AG04450 (cell line): ENCODE results near the gene COL12A1. TPM values are rescaled to one million over a fixed set of nuclear protein-coding genes. Genes with fewer than 3 reads are reported as not detected.

Experiments
- CTCF ChIA-PET: fragments of 300-600, 350-600 bp; formaldehyde crosslinking; extraction: SDS; loops from one replicate; lab custom pipeline; 2022; ENCODE audit warnings: antibody characterized with exemption, inconsistent platforms; lab: Charles Lee
- POLR2A ChIA-PET: fragments of 350-600 bp; formaldehyde crosslinking; extraction: SDS; loops from one replicate; lab custom pipeline; 2021; ENCODE audit warnings: antibody characterized with exemption, inconsistent platforms; lab: Yijun Ruan, JAX
- DNase-seq: peaks from one replicate; pipeline ENCODE4 v3.0.0-alpha.2; 2011; ENCODE audit warnings: low read depth, low spot score
- H3K27ac ChIP-seq: one replicate; pipeline ENCODE4 v1.5.1; 2012; ENCODE audit warnings: low read depth, low read length, control low read depth
- H3K27me3 ChIP-seq: one replicate; pipeline ENCODE4 v1.6.0; 2012; ENCODE audit warnings: low read length; ENCODE audit not compliant: control insufficient read depth, insufficient read depth
- H3K4me3 ChIP-seq: 2 replicates; pipeline ENCODE4 v1.5.1; 2011; ENCODE audit warnings: mild to moderate bottlenecking, low read depth, low read length, control low read depth
- H3K9me3 ChIP-seq: 2 replicates; pipeline ENCODE4 v1.5.1; 2012; ENCODE audit warnings: low read length; ENCODE audit not compliant: control insufficient read depth, insufficient read depth
- polyA plus RNA-seq: library from polyadenylated mRNA; depleted of rRNA; stranded (reverse); fragments of >200 nt; gene quantifications from 2 replicates; pipeline ENCODE4 v1.2.3, GENCODE V29; 2011
- TF ChIP-seq, protein P1 (sequence below): IDR thresholded peaks from 2 replicates; pipeline ENCODE4 v1.5.1; 2011; ENCODE audit warnings: low read depth, low read length, control low read depth, inconsistent platforms

COL12A1 gene
- polyA plus RNA-seq, 1 experiment = 1,109 TPM

DNA sequence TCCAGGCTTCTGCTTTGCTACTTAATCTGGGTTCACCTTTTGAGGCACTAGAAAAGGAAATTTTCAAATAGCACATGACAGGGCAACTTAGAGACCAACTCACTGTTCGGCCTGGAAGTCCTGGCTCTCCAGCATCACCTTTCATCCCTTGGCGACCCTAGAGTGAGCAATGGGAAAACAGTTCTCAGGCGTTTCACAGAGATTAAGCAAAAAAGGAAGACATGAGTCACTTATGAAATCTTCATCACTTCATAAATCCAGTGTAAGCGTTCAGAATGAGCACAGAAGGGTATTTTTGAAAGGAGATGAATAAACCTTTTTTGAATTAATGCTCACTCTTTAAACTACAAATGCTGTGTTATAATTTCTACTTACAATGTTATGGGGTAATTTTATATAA lies 104.0 kb downstream of the COL12A1 start:
- no peak for DNase-seq
- Histone ChIP-seq H3K27ac (no peak overlapping the region), H3K9me3 (no peaks in the 10 kb centered on the region), H3K4me3 (no peak overlapping the region), H3K27me3 (no peaks in the 10 kb centered on the region)
- TF ChIP-seq, protein P1, sequence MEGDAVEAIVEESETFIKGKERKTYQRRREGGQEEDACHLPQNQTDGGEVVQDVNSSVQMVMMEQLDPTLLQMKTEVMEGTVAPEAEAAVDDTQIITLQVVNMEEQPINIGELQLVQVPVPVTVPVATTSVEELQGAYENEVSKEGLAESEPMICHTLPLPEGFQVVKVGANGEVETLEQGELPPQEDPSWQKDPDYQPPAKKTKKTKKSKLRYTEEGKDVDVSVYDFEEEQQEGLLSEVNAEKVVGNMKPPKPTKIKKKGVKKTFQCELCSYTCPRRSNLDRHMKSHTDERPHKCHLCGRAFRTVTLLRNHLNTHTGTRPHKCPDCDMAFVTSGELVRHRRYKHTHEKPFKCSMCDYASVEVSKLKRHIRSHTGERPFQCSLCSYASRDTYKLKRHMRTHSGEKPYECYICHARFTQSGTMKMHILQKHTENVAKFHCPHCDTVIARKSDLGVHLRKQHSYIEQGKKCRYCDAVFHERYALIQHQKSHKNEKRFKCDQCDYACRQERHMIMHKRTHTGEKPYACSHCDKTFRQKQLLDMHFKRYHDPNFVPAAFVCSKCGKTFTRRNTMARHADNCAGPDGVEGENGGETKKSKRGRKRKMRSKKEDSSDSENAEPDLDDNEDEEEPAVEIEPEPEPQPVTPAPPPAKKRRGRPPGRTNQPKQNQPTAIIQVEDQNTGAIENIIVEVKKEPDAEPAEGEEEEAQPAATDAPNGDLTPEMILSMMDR = no peak
- ChIA-PET CTCF (no interaction called here), POLR2A (no interaction called here)

DNA sequence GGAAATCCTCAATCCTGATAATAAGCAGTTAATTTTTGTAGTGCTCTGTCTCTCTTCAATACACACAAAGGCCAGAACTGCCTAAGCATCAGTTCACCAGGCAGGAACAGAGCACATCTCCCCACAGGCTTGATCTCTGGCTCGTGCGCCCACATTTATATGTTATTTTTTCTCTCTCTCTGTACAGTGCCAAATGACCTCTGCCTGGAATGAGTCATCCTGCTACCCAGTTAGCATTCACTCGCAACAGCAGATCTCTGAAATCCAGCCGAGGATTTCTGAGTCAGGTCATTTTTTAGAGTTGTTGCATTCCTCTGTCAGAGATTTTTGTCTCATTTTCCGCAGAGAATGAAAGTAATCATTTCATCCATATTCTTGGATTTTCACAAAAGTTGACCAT lies 107.1 kb downstream of the COL12A1 start:
- ChIA-PET CTCF (no interaction called here), POLR2A (no interaction called here)
- TF ChIP-seq, protein P1 = no peak
- no peak overlapping the region for H3K4me3 ChIP-seq
- H3K9me3 ChIP-seq = no peaks in the 10 kb centered on the region
- H3K27ac ChIP-seq = peak overlapping the region; percentile 58
- H3K27me3 ChIP-seq = no peaks in the 10 kb centered on the region
- peak; percentile 92 for DNase-seq

DNA sequence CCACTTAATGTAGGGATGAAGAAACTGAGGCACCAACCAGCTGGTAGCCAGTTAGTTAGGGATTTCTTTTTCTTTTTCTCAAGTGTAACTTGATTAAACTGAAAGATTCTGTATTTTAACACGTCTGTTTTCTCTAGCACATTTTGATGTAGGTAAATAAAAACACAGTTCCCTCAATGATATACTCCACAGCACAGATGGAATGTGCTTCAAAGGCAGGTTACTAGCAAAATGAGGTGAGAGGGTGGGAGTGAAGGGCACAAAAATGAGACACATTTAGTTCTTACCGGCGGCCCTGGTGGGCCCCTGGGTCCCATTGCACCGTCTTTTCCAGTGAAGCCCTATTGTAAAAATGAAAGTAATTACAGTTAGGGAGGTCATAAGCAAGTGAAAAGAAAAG lies 108.9 kb downstream of the COL12A1 start:
- CTCF ChIA-PET = interaction anchor here (0.6 kb wide), 1 partner anchor 101 kb away, joined by 3 read pairs; no protein-coding TSS in a partner anchor

DNA sequence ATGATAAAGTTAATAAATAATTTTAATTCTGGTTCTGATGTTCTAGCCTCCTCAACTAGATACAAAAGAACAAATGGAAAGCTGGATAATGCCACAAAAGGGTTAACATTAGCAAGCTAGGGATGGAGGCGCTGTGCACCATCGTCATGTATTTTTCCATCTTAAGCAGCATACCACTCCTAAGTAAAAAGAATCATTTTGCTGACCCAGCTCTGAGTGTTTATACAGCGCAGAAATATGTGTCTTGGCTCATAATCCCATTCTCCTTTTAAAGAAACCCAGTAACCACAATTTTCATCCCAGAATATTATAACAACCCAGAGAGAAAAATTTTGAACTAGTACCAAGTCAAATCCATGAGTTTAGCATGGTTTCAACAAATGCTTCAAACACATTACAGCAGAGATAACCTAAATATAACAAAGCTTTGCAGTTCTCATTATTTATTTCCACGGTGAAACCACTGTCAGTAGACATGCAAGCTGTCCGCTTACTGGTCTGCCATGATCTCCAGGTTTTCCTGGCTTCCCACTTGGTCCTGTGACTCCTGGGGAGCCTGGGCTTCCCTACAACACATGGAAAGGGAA lies 111.1 kb downstream of the COL12A1 start:
- ChIA-PET POLR2A (interaction anchor here (0.8 to 1.1 kb wide), 3 partner anchors 109 to 330 kb away, joined by 3 to 6 read pairs (median 4); partner anchors contain the start of gene COL12A1), CTCF (interaction anchor here (0.9 to 1.6 kb wide), 2 partner anchors 114 to 116 kb away, joined by 4 to 5 read pairs; no protein-coding TSS in a partner anchor)
- Histone ChIP-seq H3K27me3 (no peaks in the 10 kb centered on the region), H3K27ac (peak overlapping the region; percentile 62), H3K9me3 (no peaks in the 10 kb centered on the region), H3K4me3 (no peak overlapping the region)
- TF ChIP-seq, protein P1 = peak; percentile 39
- peak; percentile 78 for DNase-seq

More for the DNA sequence above, 108.9 kb downstream of the COL12A1 start:
- TF ChIP-seq, protein P1 = no peak
- Histone ChIP-seq H3K27ac (no peak overlapping the region), H3K9me3 (no peaks in the 10 kb centered on the region), H3K27me3 (no peaks in the 10 kb centered on the region), H3K4me3 (no peak overlapping the region)
- DNase-seq = no peak
- POLR2A ChIA-PET = no interaction called here

DNA sequence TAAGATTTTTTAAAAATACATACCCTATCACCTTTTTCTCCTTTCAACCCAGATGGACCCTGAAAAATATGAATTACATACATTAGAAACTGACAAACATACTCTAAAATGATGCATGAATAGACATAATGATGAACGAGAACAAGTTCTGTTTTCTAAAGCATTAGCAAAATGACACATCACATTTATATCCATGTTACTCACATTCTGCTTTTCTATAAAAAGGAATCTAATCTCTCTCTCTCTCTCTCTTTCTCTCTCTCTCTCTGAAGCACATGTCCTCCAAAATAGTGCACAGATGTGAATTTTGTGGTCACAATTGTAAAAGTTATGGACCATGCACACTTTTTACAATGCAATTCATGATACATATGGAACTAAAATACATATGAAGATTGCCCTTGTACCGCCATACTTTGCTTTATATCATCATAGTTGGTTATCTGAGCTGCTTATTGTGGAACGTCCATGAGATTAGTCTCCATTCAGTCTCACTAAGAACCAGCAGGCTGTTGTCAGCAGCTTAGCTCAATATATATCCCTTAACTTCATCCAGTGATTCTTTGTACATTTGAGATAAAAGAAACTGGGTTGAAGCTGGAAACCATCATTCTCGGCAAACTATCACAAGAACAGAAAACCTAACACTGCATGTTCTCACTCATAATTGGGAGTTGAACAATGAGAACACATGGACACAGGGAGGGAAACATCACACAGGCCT lies 114.2 kb downstream of the COL12A1 start:
- no peak for DNase-seq
- Histone ChIP-seq H3K9me3 (no peaks in the 10 kb centered on the region), H3K27me3 (no peaks in the 10 kb centered on the region), H3K4me3 (no peak overlapping the region), H3K27ac (no peak overlapping the region)
- TF ChIP-seq, protein P1 = no peak
- ChIA-PET CTCF (interaction anchor here (1.3 to 1.7 kb wide), 2 partner anchors 9 to 117 kb away, joined by 3 to 6 read pairs; no protein-coding TSS in a partner anchor), POLR2A (no interaction called here)
